K562 (cell line): ENCODE measurements around the gene PEBP1. TPM values are rescaled to one million over a fixed set of nuclear protein-coding genes. Genes with fewer than 3 reads are reported as not detected.

ENCODE experiments used
- MGA ChIP-seq: fragments of 450-650 bp; IDR thresholded peaks from 2 replicates; pipeline ENCODE4 v1.6.1; 2016; ENCODE audit warnings: mild to moderate bottlenecking, moderate library complexity
- THRB ChIP-seq: fragments of 450-650 bp; formaldehyde crosslinking; conservative IDR thresholded peaks from 2 replicates; pipeline ENCODE4 v1.4.0; 2022; ENCODE audit warnings: mild to moderate bottlenecking, missing genetic modification characterization
- ZNF407 ChIP-seq: fragments of 450-650 bp; IDR thresholded peaks from 2 replicates; pipeline ENCODE4 v1.6.1; 2016; ENCODE audit warnings: low read depth
- ZNF512 ChIP-seq: IDR thresholded peaks from 2 replicates; pipeline ENCODE4 v1.6.1; 2016; ENCODE audit warnings: missing genetic modification characterization, missing compliant biosample characterization
- polyA plus RNA-seq, 8 experiments: library from polyadenylated mRNA; depleted of rRNA in 4 of 8; stranded (reverse) in 5 of 8; unstranded in 3 of 8; fragments of >200 nt; fragmentation: Nextera tagmentation in 2 of 8; fragmentation: Illumina TruSeq in 1 of 8; extraction: Ambion mirVana in 2 of 8; extraction: Trizol in 1 of 8; gene quantifications; 2 replicates each; pipeline versions ENCODE4 v1.2.1 to v1.2.3, GENCODE V29; 2011 to 2014; ENCODE audit warnings: inconsistent platforms in 1 of 8, missing spikeins in 1 of 8
- total RNA-seq, 7 experiments: library from RNA; depleted of rRNA in 6 of 7; stranded (reverse); fragments of >200 nt in 6 of 7; fragmentation: Illumina TruSeq in 2 of 7; extraction: Trizol in 2 of 7; gene quantifications; 2 replicates each; pipeline versions ENCODE4 v1.2.1 to v1.2.3, GENCODE V29; 2011 to 2021; ENCODE audit warnings: low replicate concordance in 1 of 7

Gene PEBP1
- total and polyA plus RNA-seq, 9 of the 15 experiments (the other 6 are each of a cell fraction or from before 2014, with no cell fraction given): 77.3 to 207 (median 153) TPM

GRCh38 chr12:118189741-118190191 is 53.8 kb downstream of the PEBP1 start (continued):
- TF ChIP-seq MGA: no peak
- TF ChIP-seq ZNF512 (tag): no peak
- no peak for TF ChIP-seq ZNF407
- no peak for TF ChIP-seq THRB (CRISPR knock-in tag)
